Right cardiac atrium (tissue), 5 donors: ENCODE data around the gene RBM39. TPM values are rescaled to one million over a fixed set of nuclear protein-coding genes. Genes with fewer than 3 reads are reported as not detected.

Experiments used
- ATAC-seq, 2 donors: fragments of 200-7000 bp; cut with Tn5 transposase; one replicate each; pipeline versions ENCODE4 v1.8.0 to v1.9.1; 2020; ENCODE audit warnings: moderate library complexity in 2 of 2, mild to moderate bottlenecking in 1 of 2
- DNase-seq, 3 donors: peaks; one replicate each; pipeline ENCODE4 v3.0.0-alpha.2; 2020
- H3K27ac ChIP-seq: one replicate; pipeline ENCODE4 v1.5.1; 2013; ENCODE audit warnings: mild to moderate bottlenecking, low read length, control low read depth, moderate library complexity
- H3K27me3 ChIP-seq: one replicate; pipeline ENCODE4 v1.6.1; 2013; ENCODE audit not compliant: control insufficient read depth, insufficient read depth
- H3K4me1 ChIP-seq: one replicate; pipeline ENCODE4 v1.6.1; 2013; ENCODE audit warnings: low read length; ENCODE audit not compliant: control insufficient read depth, insufficient read depth
- H3K4me3 ChIP-seq: one replicate; pipeline ENCODE4 v1.5.1; 2013; ENCODE audit warnings: low read length, control low read depth
- H3K9me3 ChIP-seq: one replicate; pipeline ENCODE4 v1.6.1; 2013; ENCODE audit warnings: low read length; ENCODE audit not compliant: control insufficient read depth
- WGBS: extraction: QIAGEN DNeasy Blood & Tissue Kit; methylation state at CpG from one replicate; pipeline ENCODE4 v1.1.7; 2013; 5-methylcytosine and 5-hydroxymethylcytosine counted together
- intact Hi-C, 4 donors: fragments of 100-400 bp; cut with DNase I; formaldehyde crosslinking; loops; one replicate each; pipeline versions ENCODE4 v1.11.0 to v1.14.0; 2022 to 2023
- polyA plus RNA-seq: library from polyadenylated mRNA; stranded (reverse); fragments of 200-250 nt; gene quantifications from one replicate; pipeline ENCODE4 v1.2.3, GENCODE V29; 2013
- total RNA-seq, 4 donors: library from RNA; stranded (reverse); fragmentation: NEBNext Ultra II Directional; extraction: Animal tissue kit (Norgen Biotek cat#: 25700); gene quantifications; one replicate each; pipeline ENCODE4 v1.2.1, GENCODE V29; 2021
- donor health status: healthy with polysubstance abuse.
- donor health status: DM: no; HTN: yes; CAD: no.
- donor health status: DM: no; HTN: no; CAD: no.
- donor health status: DM: no; HTN: yes; CAD: no; lungs with severe emphysema.
- donor health status: DM: yes; HTN: yes; CAD: no.

The RBM39 gene
- total and polyA plus RNA-seq, 5 donors = 143 to 173 (median 166) TPM

DNA sequence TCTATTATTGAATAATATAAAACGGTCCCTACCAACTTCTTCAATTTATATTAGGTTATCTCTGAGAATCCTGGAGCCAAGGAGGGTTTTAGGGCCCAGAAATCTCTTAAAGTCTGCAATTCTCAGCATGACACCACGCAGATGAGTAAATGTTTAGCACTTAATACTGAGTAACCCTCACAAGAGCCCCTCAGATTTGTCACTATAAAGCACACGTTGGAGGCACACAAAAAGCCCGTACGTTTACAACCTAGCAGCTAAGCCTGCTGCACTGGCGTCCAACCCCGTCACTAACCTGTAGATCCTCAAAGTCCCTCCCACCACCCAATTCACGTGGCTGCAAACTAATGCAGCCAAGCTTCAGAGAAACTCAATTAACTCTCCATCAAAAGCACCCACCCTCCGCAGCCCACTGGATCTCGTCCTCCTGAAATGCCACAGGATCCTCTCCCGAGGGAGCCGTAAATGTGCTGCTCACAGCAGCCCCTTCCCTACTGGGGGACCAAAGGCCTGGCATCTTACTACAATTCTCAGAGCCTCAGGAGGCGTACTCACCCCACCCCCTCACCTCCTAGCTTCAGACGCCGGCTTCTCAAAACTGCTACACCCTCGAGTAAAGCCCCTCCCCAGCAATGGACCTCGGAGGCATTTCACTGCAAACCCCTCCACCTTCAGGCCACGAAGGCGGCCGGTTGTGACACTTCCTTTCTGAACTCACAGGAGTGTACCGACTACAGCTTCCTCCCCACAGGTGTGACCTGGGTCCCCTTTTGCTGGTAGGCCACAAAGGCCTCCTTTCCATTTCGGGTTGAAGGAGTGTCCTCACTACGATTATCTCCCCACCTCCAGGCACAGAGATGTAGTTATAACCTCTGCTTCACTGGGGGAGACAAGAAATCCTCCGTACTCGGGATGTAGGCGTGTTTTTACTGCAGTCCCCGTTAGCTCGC is 78.3 kb downstream of the RBM39 start:
- peak in 1 of 3 donors; percentile 27 for DNase-seq
- Histone ChIP-seq H3K9me3 (no peaks in the 10 kb centered on the region), H3K4me1 (peaks cover 5% of the 10 kb centered on the region), H3K4me3 (peak overlapping the region; percentile 72), H3K27me3 (no peaks in the 10 kb centered on the region), H3K27ac (peak overlapping the region; percentile 92)
- intact Hi-C loops = no loop called here
- peak; percentile 22 to 33 for ATAC-seq
- WGBS = under 1% methylated on average over 28 of the region's 28 CpGs

- Histone ChIP-seq H3K4me3 (peak overlapping the region; percentile 41), H3K27me3 (no peaks in the 10 kb centered on the region), H3K4me1 (peaks cover 5% of the 10 kb centered on the region), H3K9me3 (no peaks in the 10 kb centered on the region), H3K27ac (no peak overlapping the region)
- no peak for ATAC-seq
- intact Hi-C loops = no loop called here
- DNase-seq = no peak
- 26% methylated on average over 2 of the region's 2 CpGs for WGBS
Measured at GRCh38 chr20:35662551-35662950, 79.5 kb downstream of the RBM39 start.

- peaks cover 5% of the 10 kb centered on the region for H3K4me1 ChIP-seq
- H3K27ac ChIP-seq = no peak overlapping the region
- peak overlapping the region; percentile 23 for H3K4me3 ChIP-seq
- H3K9me3 ChIP-seq = no peaks in the 10 kb centered on the region
- no peak for ATAC-seq
- 35% methylated on average over 3 of the region's 3 CpGs for WGBS
- no peak for DNase-seq
- intact Hi-C loops = no loop called here
- no peaks in the 10 kb centered on the region for H3K27me3 ChIP-seq
Measured at GRCh38 chr20:35661908-35662307, 80.2 kb downstream of the RBM39 start.

GRCh38 chr20:35661053-35661452 is 81.0 kb downstream of the RBM39 start:
- Histone ChIP-seq H3K4me3 (peak overlapping the region; percentile 23), H3K27ac (no peak overlapping the region), H3K27me3 (no peaks in the 10 kb centered on the region), H3K9me3 (no peaks in the 10 kb centered on the region), H3K4me1 (peaks cover 5% of the 10 kb centered on the region)
- no peak for DNase-seq
- intact Hi-C loops = no loop called here
- no peak for ATAC-seq
- WGBS = 88% methylated on average over 2 of the region's 2 CpGs

DNA sequence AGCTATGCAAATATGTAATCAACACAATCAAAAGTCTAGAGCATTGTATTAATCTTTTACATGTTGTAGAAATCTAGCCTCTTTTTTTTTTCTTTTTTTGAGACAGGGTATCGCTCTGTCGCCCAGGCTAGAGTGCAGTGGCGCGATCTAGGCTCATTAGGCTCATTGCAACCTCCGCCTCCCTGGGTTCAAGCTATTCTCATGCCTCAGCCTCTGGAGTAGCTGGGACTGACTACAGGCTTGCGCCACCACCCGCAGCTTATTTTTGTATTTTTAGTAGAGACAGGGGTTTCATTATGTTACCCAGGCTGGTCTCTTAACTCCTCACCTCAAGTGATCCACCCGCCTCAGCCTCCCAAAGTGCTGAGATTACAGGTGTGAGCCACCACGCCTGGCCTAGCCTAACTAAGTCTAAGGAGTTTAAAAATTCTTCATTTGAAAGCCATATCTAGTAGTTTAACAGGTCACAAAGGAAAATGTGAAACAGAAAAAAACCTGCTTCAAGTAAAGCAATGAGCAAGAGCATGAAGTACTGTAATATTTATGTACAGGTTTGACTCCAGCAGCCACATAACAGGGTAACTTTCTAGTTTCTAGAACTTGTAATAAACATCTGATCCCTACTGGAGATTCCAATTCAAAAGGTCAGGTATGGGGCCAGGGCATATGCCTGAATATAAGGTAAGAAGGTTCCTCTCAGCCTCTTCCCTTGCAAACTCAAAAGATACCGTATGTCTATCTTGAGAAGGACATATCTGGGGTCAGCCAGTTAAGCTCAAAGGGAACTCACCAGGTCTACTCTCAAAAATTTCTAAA is 81.7 kb downstream of the RBM39 start:
- 90% methylated on average over 10 of the region's 10 CpGs for WGBS
- Histone ChIP-seq H3K27me3 (no peaks in the 10 kb centered on the region), H3K9me3 (no peaks in the 10 kb centered on the region), H3K4me1 (peaks cover 5% of the 10 kb centered on the region), H3K27ac (no peak overlapping the region), H3K4me3 (no peak overlapping the region)
- ATAC-seq (no peak), DNase-seq (no peak)
- intact Hi-C loops = no loop called here

DNA sequence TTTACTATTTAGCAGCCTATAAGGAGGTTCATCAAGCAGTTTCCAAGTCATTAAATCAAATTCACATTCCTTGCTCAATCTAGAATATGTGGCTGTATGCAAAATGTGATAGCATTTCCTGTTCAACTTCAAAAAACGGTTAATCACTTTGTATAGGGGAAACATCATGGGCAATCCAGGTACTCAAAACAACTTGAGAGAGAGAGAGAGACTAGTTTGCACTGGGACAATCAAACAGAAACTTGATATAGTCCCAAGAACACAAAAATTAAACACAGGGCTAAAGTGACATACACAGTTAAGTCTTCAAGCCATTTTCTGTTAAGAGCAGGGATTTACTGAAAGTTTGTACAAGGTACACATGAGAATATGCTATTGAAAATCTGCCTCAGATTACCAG is 84.8 kb downstream of the RBM39 start:
- 21% methylated on average over 1 of the region's 1 CpG for WGBS
- intact Hi-C loops = no loop called here
- no peaks in the 10 kb centered on the region for H3K27me3 ChIP-seq
- no peak for ATAC-seq
- peaks cover 5% of the 10 kb centered on the region for H3K4me1 ChIP-seq
- no peaks in the 10 kb centered on the region for H3K9me3 ChIP-seq
- no peak for DNase-seq
- H3K27ac ChIP-seq = no peak overlapping the region
- no peak overlapping the region for H3K4me3 ChIP-seq

DNA sequence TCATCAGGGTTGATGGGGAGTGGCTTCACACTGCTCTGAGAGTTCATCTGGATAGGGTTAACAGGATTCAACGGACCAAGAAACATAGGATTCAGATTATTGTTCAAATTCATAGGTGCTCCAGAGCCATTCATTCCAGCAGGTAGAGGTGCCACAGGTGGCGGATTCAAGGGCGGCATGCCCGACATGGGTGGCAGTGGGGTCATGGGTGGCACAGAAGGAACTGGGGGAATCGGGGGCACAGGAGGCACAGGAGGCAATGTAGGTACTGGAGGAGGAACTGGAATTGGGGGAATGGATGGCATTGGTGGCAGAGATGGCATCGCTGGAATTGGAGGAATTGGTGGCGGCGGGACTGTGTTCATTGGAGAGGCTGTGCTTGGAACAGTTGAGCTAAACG is 87.6 kb downstream of the RBM39 start:
- ATAC-seq (no peak), DNase-seq (no peak)
- H3K27me3 ChIP-seq = no peaks in the 10 kb centered on the region
- H3K4me1 ChIP-seq = peaks cover 5% of the 10 kb centered on the region
- WGBS = 93% methylated on average over 9 of the region's 9 CpGs
- no peak overlapping the region for H3K27ac ChIP-seq
- intact Hi-C loops = no loop called here
- no peak overlapping the region for H3K4me3 ChIP-seq
- no peaks in the 10 kb centered on the region for H3K9me3 ChIP-seq

GRCh38 chr20:35653893-35654292 is 88.2 kb downstream of the RBM39 start:
- intact Hi-C loops = no loop called here
- H3K27ac ChIP-seq = no peak overlapping the region
- H3K4me1 ChIP-seq = peaks cover 5% of the 10 kb centered on the region
- H3K27me3 ChIP-seq = no peaks in the 10 kb centered on the region
- 90% methylated on average over 4 of the region's 4 CpGs for WGBS
- no peak for DNase-seq
- no peaks in the 10 kb centered on the region for H3K9me3 ChIP-seq
- ATAC-seq = no peak
- H3K4me3 ChIP-seq = no peak overlapping the region

Other genes starting within 250 kb of the RBM39 start
- gene C20orf173, start 212.6 kb downstream of the RBM39 start, total RNA-seq = not detected
- not detected for gene C20orf173, start 212.6 kb downstream of the RBM39 start, polyA plus RNA-seq
- gene ERGIC3, start 200.2 kb downstream of the RBM39 start, total RNA-seq = 100 to 1,000 TPM; 129 to 138 (median 133) TPM
- 83.7 TPM for gene ERGIC3, start 200.2 kb downstream of the RBM39 start, polyA plus RNA-seq
- gene SPAG4, start 126.4 kb downstream of the RBM39 start, total RNA-seq = 1 to 10 TPM; 3.7 to 5.0 (median 4.4) TPM
- 6.7 TPM for gene SPAG4, start 126.4 kb downstream of the RBM39 start, polyA plus RNA-seq
- 10 to 100 TPM; 67.5 to 82.7 (median 77.9) TPM for gene CPNE1, start 77.4 kb downstream of the RBM39 start, total RNA-seq
- 63.2 TPM for gene CPNE1, start 77.4 kb downstream of the RBM39 start, polyA plus RNA-seq
- gene RBM12, start 77.4 kb downstream of the RBM39 start, total RNA-seq = 10 to 100 TPM; 46.1 to 59.1 (median 53.6) TPM
- 8.7 TPM for gene RBM12, start 77.4 kb downstream of the RBM39 start, polyA plus RNA-seq
- 10 to 100 TPM; 29.2 to 41.7 (median 35.2) TPM for gene NFS1, start 42.9 kb downstream of the RBM39 start, total RNA-seq
- gene NFS1, start 42.9 kb downstream of the RBM39 start, polyA plus RNA-seq = 36.5 TPM
- 100 to 1,000 TPM; 156 to 187 (median 168) TPM for gene ROMO1, start 42.9 kb downstream of the RBM39 start, total RNA-seq
- gene ROMO1, start 42.9 kb downstream of the RBM39 start, polyA plus RNA-seq = 379 TPM
- gene PHF20, start 29.8 kb upstream of the RBM39 start, total RNA-seq = 10 to 100 TPM; 44.6 to 56.8 (median 55.6) TPM
- gene PHF20, start 29.8 kb upstream of the RBM39 start, polyA plus RNA-seq = 38.5 TPM
- gene SCAND1, start 212.2 kb upstream of the RBM39 start, total RNA-seq = 10 to 100 TPM; 42.0 to 58.8 (median 44.4) TPM
- 102 TPM for gene SCAND1, start 212.2 kb upstream of the RBM39 start, polyA plus RNA-seq
- gene CNBD2, start 226.3 kb upstream of the RBM39 start, total RNA-seq = 1 to 10 TPM; 3.4 to 4.0 (median 3.8) TPM
- gene CNBD2, start 226.3 kb upstream of the RBM39 start, polyA plus RNA-seq = 6.0 TPM